Measurements from ENCODE around the gene BLOC1S3. TPM values are rescaled to one million over a fixed set of nuclear protein-coding genes. Genes with fewer than 3 reads are reported as not detected.
A peak's percentile ranks its signal among the peaks of the same experiment; 100 is the strongest.

Gene BLOC1S3
- polyA plus RNA-seq (2011; rRNA removed) (7.0 and 8.2 TPM in 2 replicates), polyA minus RNA-seq (2011; rRNA and poly(A)+ RNA removed) (8.7 and 13.4 TPM in 2 replicates)

DNA sequence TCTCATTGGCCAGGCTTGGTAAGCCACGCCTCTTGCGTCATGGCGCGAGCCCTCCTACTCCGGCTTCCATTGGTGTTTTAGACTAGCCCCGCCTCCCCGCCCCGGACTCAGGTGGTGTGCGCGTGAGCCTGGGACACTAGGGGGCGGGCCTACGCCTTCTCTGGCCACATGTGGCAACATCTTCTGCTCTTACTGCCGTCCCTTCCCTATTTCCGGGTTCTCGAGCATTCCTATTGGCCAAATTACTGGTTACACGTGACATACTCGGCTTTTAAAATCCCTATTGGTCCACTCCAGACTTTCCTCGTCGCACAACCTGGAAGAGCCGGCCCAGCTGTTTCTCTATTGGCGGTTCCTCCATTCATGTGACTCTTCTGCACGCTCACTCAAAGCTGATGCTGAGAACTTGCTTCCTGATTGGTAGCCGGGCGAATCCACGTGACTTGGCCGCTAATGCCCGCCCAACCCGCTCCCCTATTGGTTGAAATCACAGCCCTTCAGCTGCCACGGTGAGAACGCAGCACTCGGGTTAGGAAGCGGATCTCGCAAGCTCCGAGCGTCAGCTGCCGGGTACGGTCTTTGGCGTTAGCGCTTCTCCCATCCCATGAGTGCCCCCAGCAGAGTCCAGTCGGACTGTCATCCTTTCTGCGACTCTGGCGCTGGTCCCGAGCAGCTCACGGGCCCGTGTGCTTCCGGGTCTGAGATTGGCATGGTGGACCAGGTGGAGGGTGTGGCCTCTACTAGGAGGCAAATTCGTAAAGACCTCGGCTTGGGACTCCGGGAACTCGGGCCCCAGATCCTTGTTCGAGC lies at the start of gene BLOC1S3:
Gene BLOC1S3, plus strand, starts transcription at position 523 of the 810 bp plus-strand sequence. CDS start 513 bp downstream, outside the sequence.
- TF ChIP-seq, protein P1, sequence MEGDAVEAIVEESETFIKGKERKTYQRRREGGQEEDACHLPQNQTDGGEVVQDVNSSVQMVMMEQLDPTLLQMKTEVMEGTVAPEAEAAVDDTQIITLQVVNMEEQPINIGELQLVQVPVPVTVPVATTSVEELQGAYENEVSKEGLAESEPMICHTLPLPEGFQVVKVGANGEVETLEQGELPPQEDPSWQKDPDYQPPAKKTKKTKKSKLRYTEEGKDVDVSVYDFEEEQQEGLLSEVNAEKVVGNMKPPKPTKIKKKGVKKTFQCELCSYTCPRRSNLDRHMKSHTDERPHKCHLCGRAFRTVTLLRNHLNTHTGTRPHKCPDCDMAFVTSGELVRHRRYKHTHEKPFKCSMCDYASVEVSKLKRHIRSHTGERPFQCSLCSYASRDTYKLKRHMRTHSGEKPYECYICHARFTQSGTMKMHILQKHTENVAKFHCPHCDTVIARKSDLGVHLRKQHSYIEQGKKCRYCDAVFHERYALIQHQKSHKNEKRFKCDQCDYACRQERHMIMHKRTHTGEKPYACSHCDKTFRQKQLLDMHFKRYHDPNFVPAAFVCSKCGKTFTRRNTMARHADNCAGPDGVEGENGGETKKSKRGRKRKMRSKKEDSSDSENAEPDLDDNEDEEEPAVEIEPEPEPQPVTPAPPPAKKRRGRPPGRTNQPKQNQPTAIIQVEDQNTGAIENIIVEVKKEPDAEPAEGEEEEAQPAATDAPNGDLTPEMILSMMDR (IDR thresholded peaks at IDR 0.05; ENCODE audit: low read depth, low read length), result peak; percentile 36; the same call in 1 of the 2 replicates
- POLR2A ChIA-PET, result interaction anchor here (0.6 to 2.0 kb wide), 11 partner anchors 11 to 224 kb away, joined by 3 to 10 read pairs (median 4); no protein-coding TSS in a partner anchor

GRCh38 chr19:45128806-45129205 lies 49.8 kb upstream of the BLOC1S3 start:
- no peak overlapping the region for H3K4me3 ChIP-seq (ENCODE audit: low read depth, low read length)
- TF ChIP-seq, protein P1 (IDR thresholded peaks at IDR 0.05; ENCODE audit: low read depth, low read length), result no peak
- H3K9me3 ChIP-seq (ENCODE audit: control insufficient read depth, insufficient read depth, low read length), result no peaks in the 10 kb centered on the region; the same call in 1 of the 2 replicates
- DNase-seq (ENCODE audit: low read depth, low spot score), result no peak
- no peaks in the 10 kb centered on the region for H3K27me3 ChIP-seq (ENCODE audit: control insufficient read depth, insufficient read depth, low read length)
- CTCF ChIA-PET, result no interaction called here
- H3K27ac ChIP-seq (ENCODE audit: low read depth, low read length), result no peak overlapping the region
- POLR2A ChIA-PET, result no interaction called here

More for the DNA sequence above, at the start of gene BLOC1S3:
- peak within 1 kb of the TSS; percentile 97 for H3K27ac ChIP-seq (ENCODE audit: low read depth, low read length)
- H3K9me3 ChIP-seq (ENCODE audit: control insufficient read depth, insufficient read depth, low read length), result no peaks in the 10 kb centered on the region; the same call in 1 of the 2 replicates
- H3K27me3 ChIP-seq (ENCODE audit: control insufficient read depth, insufficient read depth, low read length), result no peaks in the 10 kb centered on the region
- peak within 1 kb of the TSS; percentile 97 for H3K4me3 ChIP-seq (ENCODE audit: low read depth, low read length)
- CTCF ChIA-PET, result interaction anchor here (0.7 to 2.1 kb wide), 3 partner anchors 9 to 71 kb away, joined by 3 to 5 read pairs (median 4); no protein-coding TSS in a partner anchor
- DNase-seq (ENCODE audit: low read depth, low spot score), result peak; percentile 100

GRCh38 chr19:45130236-45130635 lies 48.3 kb upstream of the BLOC1S3 start:
- ChIA-PET CTCF (no interaction called here), POLR2A (no interaction called here)
- H3K27me3 ChIP-seq (ENCODE audit: control insufficient read depth, insufficient read depth, low read length), result no peaks in the 10 kb centered on the region
- no peak for DNase-seq (ENCODE audit: low read depth, low spot score)
- no peak overlapping the region for H3K4me3 ChIP-seq (ENCODE audit: low read depth, low read length)
- TF ChIP-seq, protein P1 (IDR thresholded peaks at IDR 0.05; ENCODE audit: low read depth, low read length), result no peak
- H3K9me3 ChIP-seq (ENCODE audit: control insufficient read depth, insufficient read depth, low read length), result no peaks in the 10 kb centered on the region; the same call in 1 of the 2 replicates
- H3K27ac ChIP-seq (ENCODE audit: low read depth, low read length), result no peak overlapping the region

DNA sequence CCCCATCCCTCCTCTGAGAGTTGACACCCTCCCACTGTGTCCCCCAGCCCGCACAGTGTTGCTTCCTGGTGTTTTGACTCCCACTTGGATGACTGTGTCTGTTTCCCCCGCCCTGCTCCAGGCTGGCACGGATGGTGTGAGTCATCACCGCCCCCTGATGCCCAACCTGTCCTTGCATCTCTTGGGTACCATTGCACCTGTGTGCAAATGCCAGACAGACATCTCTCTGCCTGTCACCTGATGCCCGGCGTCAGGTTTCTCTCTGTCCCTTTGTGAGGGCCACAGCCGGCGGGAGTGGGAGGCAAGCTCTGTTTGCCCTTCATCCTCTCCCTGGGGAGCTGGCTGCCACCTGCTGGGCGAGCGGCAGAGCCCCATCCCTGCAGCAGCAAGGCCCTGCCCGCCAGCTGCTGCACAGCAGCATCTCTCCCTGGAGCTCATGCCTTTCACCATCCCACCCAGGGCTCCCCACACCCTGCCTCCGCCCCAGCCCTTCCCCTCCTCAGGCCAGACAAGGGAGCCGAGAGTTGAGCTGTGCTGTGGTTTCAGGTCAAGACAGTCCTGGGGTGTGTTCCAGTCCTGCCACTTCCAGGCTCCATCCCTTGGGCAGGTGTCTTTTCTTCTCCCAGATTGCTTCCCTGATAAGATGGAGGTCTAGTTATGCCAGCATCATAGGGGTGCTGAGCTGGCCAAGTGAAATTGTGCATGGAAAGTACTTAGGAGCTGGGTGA lies 47.5 kb upstream of the BLOC1S3 start:
- no peaks in the 10 kb centered on the region; the same call in 1 of the 2 replicates for H3K9me3 ChIP-seq (ENCODE audit: control insufficient read depth, insufficient read depth, low read length)
- H3K27me3 ChIP-seq (ENCODE audit: control insufficient read depth, insufficient read depth, low read length), result no peaks in the 10 kb centered on the region
- H3K4me3 ChIP-seq (ENCODE audit: low read depth, low read length), result no peak overlapping the region
- TF ChIP-seq, protein P1 (IDR thresholded peaks at IDR 0.05; ENCODE audit: low read depth, low read length), result peak; percentile 34; the same call in 1 of the 2 replicates
- no peak for DNase-seq (ENCODE audit: low read depth, low spot score)
- ChIA-PET CTCF (interaction anchor here (0.8 kb wide), 1 partner anchor 39 kb away, joined by 3 read pairs; no protein-coding TSS in a partner anchor), POLR2A (interaction anchor here (0.8 kb wide), 1 partner anchor 39 kb away, joined by 3 read pairs; no protein-coding TSS in a partner anchor)
- H3K27ac ChIP-seq (ENCODE audit: low read depth, low read length), result no peak overlapping the region

Data from AG04450 (cell line).